Measurements from ENCODE around the gene MGAT4A. TPM values are rescaled to one million over a fixed set of nuclear protein-coding genes. Genes with fewer than 3 reads are reported as not detected.

The MGAT4A gene
- total and polyA plus RNA-seq, 10 of the 15 experiments (the other 5 are each of a cell fraction or from before 2014, with no cell fraction given): 4.3 to 23.4 (median 13.6) TPM

DNA sequence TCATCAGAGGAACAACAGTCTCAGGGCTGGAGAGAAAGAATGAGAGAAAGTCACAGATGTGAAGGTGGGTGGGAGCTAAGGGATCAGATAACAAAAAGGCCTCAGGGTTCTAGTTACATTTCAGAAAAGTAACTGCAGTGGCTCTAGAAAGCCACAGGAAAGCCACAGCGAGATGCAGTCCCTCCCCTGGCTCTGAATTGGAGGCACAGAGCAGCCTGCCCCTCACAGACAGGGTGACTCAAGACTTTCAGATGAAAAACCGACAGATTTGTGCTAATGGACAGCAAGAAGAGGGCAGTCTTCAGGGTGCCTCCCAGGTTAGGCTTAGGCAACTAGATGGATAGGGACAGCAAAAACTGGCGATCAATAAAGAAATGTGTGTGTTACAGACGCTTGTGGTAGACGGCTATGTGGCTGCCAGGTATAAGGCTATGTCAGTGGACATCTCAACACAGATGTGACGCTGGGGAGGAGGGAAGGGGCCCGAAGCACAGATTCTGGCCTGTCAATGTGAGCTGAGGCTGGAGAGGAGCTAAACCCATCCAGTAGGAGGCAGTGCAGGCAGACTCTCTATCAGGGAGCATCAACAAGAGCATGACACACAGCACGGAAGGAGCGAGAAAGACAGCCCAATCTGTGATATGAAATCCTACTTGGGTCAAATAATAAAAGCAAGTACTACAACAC lies 96.4 kb downstream of the MGAT4A start:
- no peak overlapping the region for H2AFZ ChIP-seq (ENCODE audit: control insufficient read depth, low read depth, low read length)
- no peak overlapping the region for H3K4me2 ChIP-seq (ENCODE audit: control insufficient read depth, insufficient read depth)
- ChIA-PET CTCF (interaction anchor here (1.0 kb wide), 3 partner anchors 11 to 206 kb away, joined by 3 to 4 read pairs (median 3); no protein-coding TSS in a partner anchor), SMC1A (ENCODE audit: uncharacterized antibody, unreplicated experiment) (interaction anchor here (0.6 to 2.4 kb wide), 2 partner anchors 9 to 202 kb away, joined by 3 to 5 read pairs; no protein-coding TSS in a partner anchor), RAD21 (ENCODE audit: unreplicated experiment) (interaction anchor here (0.8 to 0.9 kb wide), 2 partner anchors 11 to 202 kb away, joined by 3 read pairs; no protein-coding TSS in a partner anchor), POLR2A (no interaction called here)
- H4K20me1 ChIP-seq (ENCODE audit: control insufficient read depth, insufficient read depth): no peaks in the 10 kb centered on the region
- H3K27me3 ChIP-seq (replicated peaks in 1 of 2; ENCODE audit: control insufficient read depth in 2 of 2, insufficient read depth in 2 of 2, low read length in 1 of 2): no peaks in the 10 kb centered on the region; a peak in 1 of 4 replicates
- H3K79me2 ChIP-seq (ENCODE audit: control insufficient read depth, insufficient read depth, low read length): no peaks in the 10 kb centered on the region
- no peaks in the 10 kb centered on the region; a peak in 1 of 4 replicates for H3K36me3 ChIP-seq (ENCODE audit: control insufficient read depth in 2 of 2, insufficient read depth in 2 of 2, low read length in 1 of 2)
- in situ Hi-C loops (cut with MboI): no loop called here
- WGBS (ENCODE audit: insufficient coverage, insufficient replicate concordance, low lambda C conversion rate, missing lambda C conversion rate): 76% methylated on average over 9 of the region's 9 CpGs
- no TSS peak for BruUV-seq (replicated peaks)
- H3K27ac ChIP-seq (ENCODE audit: control insufficient read depth, insufficient read depth): no peak overlapping the region
- no peak overlapping the region for H3K4me3 ChIP-seq
- TF ChIP-seq, protein P1, sequence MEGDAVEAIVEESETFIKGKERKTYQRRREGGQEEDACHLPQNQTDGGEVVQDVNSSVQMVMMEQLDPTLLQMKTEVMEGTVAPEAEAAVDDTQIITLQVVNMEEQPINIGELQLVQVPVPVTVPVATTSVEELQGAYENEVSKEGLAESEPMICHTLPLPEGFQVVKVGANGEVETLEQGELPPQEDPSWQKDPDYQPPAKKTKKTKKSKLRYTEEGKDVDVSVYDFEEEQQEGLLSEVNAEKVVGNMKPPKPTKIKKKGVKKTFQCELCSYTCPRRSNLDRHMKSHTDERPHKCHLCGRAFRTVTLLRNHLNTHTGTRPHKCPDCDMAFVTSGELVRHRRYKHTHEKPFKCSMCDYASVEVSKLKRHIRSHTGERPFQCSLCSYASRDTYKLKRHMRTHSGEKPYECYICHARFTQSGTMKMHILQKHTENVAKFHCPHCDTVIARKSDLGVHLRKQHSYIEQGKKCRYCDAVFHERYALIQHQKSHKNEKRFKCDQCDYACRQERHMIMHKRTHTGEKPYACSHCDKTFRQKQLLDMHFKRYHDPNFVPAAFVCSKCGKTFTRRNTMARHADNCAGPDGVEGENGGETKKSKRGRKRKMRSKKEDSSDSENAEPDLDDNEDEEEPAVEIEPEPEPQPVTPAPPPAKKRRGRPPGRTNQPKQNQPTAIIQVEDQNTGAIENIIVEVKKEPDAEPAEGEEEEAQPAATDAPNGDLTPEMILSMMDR (IDR thresholded peaks at IDR 0.05 in 2 of 3, conservative IDR thresholded peaks at IDR 0.05 in 1 of 3; ENCODE audit: control insufficient read depth in 2 of 3, extremely low read depth in 1 of 3, insufficient read depth in 1 of 3, low read depth in 3 of 3, low read length in 3 of 3): peak; percentile 15 to 41 (median 31); a peak in 3 of 6 replicates
- TF ChIP-seq PAX5 (IDR thresholded peaks at IDR 0.05; ENCODE audit: borderline replicate concordance, low read depth, low read length) (no peak), SMC3 (IDR thresholded peaks at IDR 0.05; ENCODE audit: borderline replicate concordance, low read length) (0 out of 2 replicates have a peak, but pooled peaks have one; percentile 4), POLR2A (IDR thresholded peaks at IDR 0.05; ENCODE audit: low read depth, low read length) (no peak)
- H3K4me1 ChIP-seq (ENCODE audit: control insufficient read depth, insufficient read depth, low read length): peaks cover 5% of the 10 kb centered on the region
- no peak for DNase-seq (ENCODE audit: low read depth, low spot score)
- no peak for FAIRE-seq
- ATAC-seq: peak; percentile 48; the same call in 2 of the 3 replicates
- intact Hi-C loops (cut with micrococcal nuclease; ENCODE audit: unreplicated experiment): no loop called here
- no peaks in the 10 kb centered on the region for H3K9me3 ChIP-seq (replicated peaks; ENCODE audit: control insufficient read depth, insufficient read depth, low read length)
- H3K9ac ChIP-seq (ENCODE audit: control insufficient read depth, insufficient read depth, low read length): no peak overlapping the region

Data from GM12878 (cell line).